Right lobe of liver (tissue), 6 donors: ENCODE data around the gene NUF2. TPM values are rescaled to one million over a fixed set of nuclear protein-coding genes. Genes with fewer than 3 reads are reported as not detected.

Experiments used
- ATAC-seq, 4 donors: fragments of 200-7000 bp; cut with Tn5 transposase; one replicate each; pipeline ENCODE4 v1.9.1; 2020; ENCODE audit warnings: mild to moderate bottlenecking in 4 of 4, moderate library complexity in 4 of 4
- DNase-seq, 3 donors: peaks; one replicate each; pipeline ENCODE4 v3.0.0-alpha.2; 2020
- H3K27ac ChIP-seq, 3 donors: fragments of 200-600 bp; one replicate each; pipeline ENCODE4 v1.8.0; 2022
- H3K27me3 ChIP-seq, 2 donors: fragments of 200-600 bp; one replicate each; pipeline ENCODE4 v1.8.0; 2022
- H3K36me3 ChIP-seq, 4 donors: fragments of 200-600 bp; sonication (generic) in 1 of 4; one replicate each; pipeline versions ENCODE4 v1.5.1 to v1.8.0; 2017 to 2022; ENCODE audit warnings: control low read depth in 1 of 4
- H3K4me1 ChIP-seq, 4 donors: fragments of 200-600 bp; sonication (generic) in 1 of 4; one replicate each; pipeline versions ENCODE4 v1.5.1 to v1.8.0; 2017 to 2022; ENCODE audit warnings: control low read depth in 1 of 4
- H3K4me3 ChIP-seq, 3 donors: fragments of 200-600 bp; one replicate each; pipeline ENCODE4 v1.8.0; 2022
- H3K9me3 ChIP-seq, 4 donors: fragments of 200-600 bp; sonication (generic) in 1 of 4; one replicate each; pipeline versions ENCODE4 v1.5.1 to v1.8.0; 2017 to 2022; ENCODE audit warnings: control low read depth in 1 of 4
- CTCF ChIP-seq, 4 donors: fragments of 200-600 bp in 3 of 4; fragments of 450-650 bp in 1 of 4; IDR thresholded peaks; one replicate each; pipeline versions ENCODE4 v1.5.1 to v1.8.0; 2016 to 2022; ENCODE audit warnings: antibody characterized with exemption in 4 of 4, mild to moderate bottlenecking in 2 of 4
- POLR2A ChIP-seq: fragments of 450-650 bp; IDR thresholded peaks from one replicate; pipeline ENCODE4 v1.6.1; 2017; ENCODE audit warnings: antibody characterized with exemption, mild to moderate bottlenecking
- WGBS: methylation state at CpG from one replicate; pipeline ENCODE4 v1.1.6; 2018; ENCODE audit warnings: low coverage, low lambda C conversion rate; ENCODE audit not compliant: insufficient coverage; ENCODE audit errors: missing lambda C conversion rate; 5-methylcytosine and 5-hydroxymethylcytosine counted together
- intact Hi-C, 2 donors: fragments of 100-400 bp; cut with DNase I; formaldehyde crosslinking; loops; one replicate each; pipeline versions ENCODE4 v1.11.2 to v1.14.1; 2022
- total RNA-seq, 6 experiments: library from RNA; depleted of rRNA in 2 of 6; stranded (reverse); fragments of >200 nt in 2 of 6; fragmentation: NEBNext Ultra II Directional in 3 of 6; extraction: Animal tissue kit (Norgen Biotek cat#: 25700) in 3 of 6; gene quantifications; one replicate each; pipeline versions ENCODE4 v1.1.0 to v1.2.4, GENCODE V29; 2016 to 2023
- donor health status: DM: no; HTN: yes; CAD: no.
- donor health status: DM: no; HTN: no; CAD: no.
- donor health status: DM: no; HTN: no; CAD: no.
- donor health status: DM: no; HTN: yes; CAD: no.
- donor health status: DM: no; HTN: yes; CAD: no.

NUF2 gene
- total RNA-seq, 6 experiments from 2014 or later: 0.26 to 1.3 (median 0.98) TPM; not detected in 1

DNA sequence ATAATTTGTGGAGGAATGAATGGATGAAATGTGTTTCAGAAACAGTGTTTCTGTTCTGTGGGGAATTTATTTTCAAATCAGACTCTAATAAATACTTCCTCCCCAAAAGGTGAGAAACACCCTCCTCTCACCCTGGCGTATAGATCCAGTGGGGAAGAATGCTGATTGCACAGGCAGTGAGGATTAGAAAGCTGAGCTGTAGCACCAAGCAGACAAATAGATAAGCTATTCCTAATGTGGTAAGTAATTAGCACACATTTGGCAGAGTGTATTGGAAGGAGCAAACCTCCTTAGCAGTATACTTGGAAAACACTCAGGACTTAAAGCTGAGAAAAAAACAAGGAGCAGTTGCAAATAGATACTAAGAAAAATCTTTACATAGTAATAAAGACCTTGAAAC lies 50.8 kb downstream of the NUF2 start:
- no peak for ATAC-seq
- no peak overlapping the region for H3K4me3 ChIP-seq
- WGBS: 45% methylated on average over 1 of the region's 1 CpG
- H3K4me1 ChIP-seq: no peaks in the 10 kb centered on the region
- no peaks in the 10 kb centered on the region for H3K27me3 ChIP-seq
- H3K9me3 ChIP-seq: no peaks in the 10 kb centered on the region
- H3K27ac ChIP-seq: no peak overlapping the region
- DNase-seq: no peak
- TF ChIP-seq POLR2A (no peak), CTCF (IDR thresholded peaks at IDR 0.05) (no peak)
- intact Hi-C loops: no loop called here
- H3K36me3 ChIP-seq: no peaks in the 10 kb centered on the region

DNA sequence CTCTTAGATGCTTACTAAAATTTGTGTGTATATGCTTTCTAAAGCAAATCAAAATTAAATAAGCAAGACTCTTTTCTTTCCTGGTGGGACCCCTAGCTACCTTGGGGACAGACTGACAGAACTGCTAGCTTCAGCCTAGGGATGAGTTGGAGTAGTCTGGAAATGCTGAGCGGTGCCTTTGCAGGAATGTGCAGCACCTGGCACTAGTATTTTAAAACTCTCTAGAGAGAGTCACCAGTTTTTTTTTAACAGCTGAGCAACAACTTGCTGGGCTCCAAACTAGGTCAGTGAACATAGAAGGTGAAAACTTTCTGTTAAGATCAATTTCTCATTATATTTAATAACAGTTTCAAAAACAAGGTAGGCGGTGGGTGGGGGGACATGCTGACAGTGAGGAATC lies 56.8 kb downstream of the NUF2 start:
- intact Hi-C loops: no loop called here
- H3K27ac ChIP-seq: no peak overlapping the region
- ATAC-seq: no peak
- H3K27me3 ChIP-seq: no peaks in the 10 kb centered on the region
- no peaks in the 10 kb centered on the region for H3K4me1 ChIP-seq
- 95% methylated on average over 2 of the region's 2 CpGs for WGBS
- H3K36me3 ChIP-seq: no peaks in the 10 kb centered on the region
- no peak for TF ChIP-seq POLR2A
- no peak for TF ChIP-seq CTCF (IDR thresholded peaks at IDR 0.05)
- H3K9me3 ChIP-seq: no peaks in the 10 kb centered on the region
- no peak for DNase-seq
- no peak overlapping the region for H3K4me3 ChIP-seq

- no peak for TF ChIP-seq CTCF (IDR thresholded peaks at IDR 0.05)
- no peak for TF ChIP-seq POLR2A
Measured at GRCh38 chr1:163379801-163380200, 58.0 kb downstream of the NUF2 start.

GRCh38 chr1:163381487-163382184 lies 59.9 kb downstream of the NUF2 start:
- WGBS: 7% methylated on average over 2 of the region's 2 CpGs

More at GRCh38 chr1:163379801-163380200, 58.0 kb downstream of the NUF2 start:
- Histone ChIP-seq H3K27me3 (no peaks in the 10 kb centered on the region), H3K27ac (no peak overlapping the region), H3K9me3 (no peaks in the 10 kb centered on the region), H3K4me3 (no peak overlapping the region), H3K36me3 (no peaks in the 10 kb centered on the region), H3K4me1 (no peaks in the 10 kb centered on the region)
- ATAC-seq (no peak), DNase-seq (no peak)
- intact Hi-C loops: no loop called here
- WGBS: 90% methylated on average over 4 of the region's 4 CpGs

More at GRCh38 chr1:163381487-163382184, 59.9 kb downstream of the NUF2 start:
- no peak overlapping the region for H3K27ac ChIP-seq
- no peaks in the 10 kb centered on the region for H3K4me1 ChIP-seq
- intact Hi-C loops: no loop called here
- peak; percentile 35 to 94 (median 64) for ATAC-seq
- no peaks in the 10 kb centered on the region for H3K27me3 ChIP-seq
- no peak for DNase-seq
- H3K9me3 ChIP-seq: no peaks in the 10 kb centered on the region
- no peaks in the 10 kb centered on the region for H3K36me3 ChIP-seq
- H3K4me3 ChIP-seq: no peak overlapping the region
- no peak for TF ChIP-seq POLR2A
- TF ChIP-seq CTCF (IDR thresholded peaks at IDR 0.05): no peak
